C1 segment of cervical spinal cord (tissue), 14 donors: ENCODE results near the gene CECR2.

ENCODE experiments used
- DNase-seq, 14 donors: peaks; one replicate each; lab custom pipeline; 2025; lab: John Stamatoyannopoulos, UW

Gene CECR2

GRCh38 chr22:17569971-17570511 lies 200.8 kb downstream of the CECR2 start:
- peak in 10 of 14 donors; percentile 34 to 74 (median 49) for DNase-seq

GRCh38 chr22:17570851-17571631 lies 201.8 kb downstream of the CECR2 start:
- peak; percentile 26 to 91 (median 72) for DNase-seq

GRCh38 chr22:17575151-17575550 lies 205.9 kb downstream of the CECR2 start:
- no peak for DNase-seq

GRCh38 chr22:17575681-17576080 lies 206.4 kb downstream of the CECR2 start:
- peak in 2 of 14 donors; percentile 16 to 21 for DNase-seq

- peak in 2 of 14 donors; percentile 8 to 73 for DNase-seq
Measured at GRCh38 chr22:17576470-17576869, 207.2 kb downstream of the CECR2 start.

GRCh38 chr22:17578136-17578754 lies 209.0 kb downstream of the CECR2 start:
- peak in 9 of 14 donors; percentile 49 to 72 (median 56) for DNase-seq

- peak in 1 of 14 donors; percentile 7 for DNase-seq
Measured at GRCh38 chr22:17579535-17579981, 210.3 kb downstream of the CECR2 start.

- DNase-seq: peak in 1 of 14 donors; percentile 37
Measured at GRCh38 chr22:17580441-17581031, 211.3 kb downstream of the CECR2 start.

GRCh38 chr22:17581056-17581455 lies 211.8 kb downstream of the CECR2 start:
- peak in 1 of 14 donors; percentile 37 for DNase-seq

- no peak for DNase-seq
Measured at GRCh38 chr22:17581631-17582030, 212.4 kb downstream of the CECR2 start.

GRCh38 chr22:17583151-17583550 lies 213.9 kb downstream of the CECR2 start:
- DNase-seq: no peak

- DNase-seq: no peak
Measured at GRCh38 chr22:17586831-17587440, 217.7 kb downstream of the CECR2 start.

GRCh38 chr22:17587629-17588028 lies 218.4 kb downstream of the CECR2 start:
- no peak for DNase-seq

- no peak for DNase-seq
Measured at GRCh38 chr22:17588606-17589005, 219.3 kb downstream of the CECR2 start.

- no peak for DNase-seq
Measured at GRCh38 chr22:17589810-17590375, 220.6 kb downstream of the CECR2 start.

- no peak for DNase-seq
Measured at GRCh38 chr22:17590586-17590985, 221.3 kb downstream of the CECR2 start.

- DNase-seq: no peak
Measured at GRCh38 chr22:17592201-17592600, 222.9 kb downstream of the CECR2 start.

- no peak for DNase-seq
Measured at GRCh38 chr22:17596226-17596625, 227.0 kb downstream of the CECR2 start.

- no peak for DNase-seq
Measured at GRCh38 chr22:17597217-17597616, 228.0 kb downstream of the CECR2 start.

GRCh38 chr22:17598318-17598717 lies 229.1 kb downstream of the CECR2 start:
- no peak for DNase-seq

- no peak for DNase-seq
Measured at GRCh38 chr22:17601031-17601430, 231.8 kb downstream of the CECR2 start.
